Liver (tissue), 3 donors: Measurements from ENCODE around the gene KIT.

Experiments
- RAD21 ChIP-seq, 2 donors: IDR thresholded peaks; 2 replicates each; pipeline ENCODE4 v1.6.1; 2016; ENCODE audit warnings: antibody characterized with exemption in 2 of 2, mild to moderate bottlenecking in 2 of 2
- TAF1 ChIP-seq: conservative IDR thresholded peaks from 2 replicates; pipeline ENCODE4 v1.6.1; 2016; ENCODE audit warnings: antibody characterized with exemption, mild to moderate bottlenecking
- YY1 ChIP-seq: IDR thresholded peaks from 2 replicates; pipeline ENCODE4 v1.6.1; 2016; ENCODE audit warnings: antibody characterized with exemption, mild to moderate bottlenecking
- TF ChIP-seq, protein P1 (sequence below): fragments of 150-350 bp; IDR thresholded peaks from 2 replicates; pipeline ENCODE4 v1.5.1; 2017; ENCODE audit warnings: improper control_type of control experiment, low read depth, low read length; ENCODE audit not compliant: missing input control
- TF ChIP-seq, protein P2 (sequence below): IDR thresholded peaks from 2 replicates; pipeline ENCODE4 v1.6.1; 2016; ENCODE audit warnings: antibody characterized with exemption
- TF ChIP-seq, protein P3 (sequence below): IDR thresholded peaks from 2 replicates; pipeline ENCODE4 v1.6.1; 2016; ENCODE audit warnings: antibody characterized with exemption
- TF ChIP-seq, protein P4 (sequence below): IDR thresholded peaks from 2 replicates; pipeline ENCODE4 v1.6.1; 2016; ENCODE audit warnings: antibody characterized with exemption
- donor health status: healthy.
- donor health status: healthy.

DNA sequence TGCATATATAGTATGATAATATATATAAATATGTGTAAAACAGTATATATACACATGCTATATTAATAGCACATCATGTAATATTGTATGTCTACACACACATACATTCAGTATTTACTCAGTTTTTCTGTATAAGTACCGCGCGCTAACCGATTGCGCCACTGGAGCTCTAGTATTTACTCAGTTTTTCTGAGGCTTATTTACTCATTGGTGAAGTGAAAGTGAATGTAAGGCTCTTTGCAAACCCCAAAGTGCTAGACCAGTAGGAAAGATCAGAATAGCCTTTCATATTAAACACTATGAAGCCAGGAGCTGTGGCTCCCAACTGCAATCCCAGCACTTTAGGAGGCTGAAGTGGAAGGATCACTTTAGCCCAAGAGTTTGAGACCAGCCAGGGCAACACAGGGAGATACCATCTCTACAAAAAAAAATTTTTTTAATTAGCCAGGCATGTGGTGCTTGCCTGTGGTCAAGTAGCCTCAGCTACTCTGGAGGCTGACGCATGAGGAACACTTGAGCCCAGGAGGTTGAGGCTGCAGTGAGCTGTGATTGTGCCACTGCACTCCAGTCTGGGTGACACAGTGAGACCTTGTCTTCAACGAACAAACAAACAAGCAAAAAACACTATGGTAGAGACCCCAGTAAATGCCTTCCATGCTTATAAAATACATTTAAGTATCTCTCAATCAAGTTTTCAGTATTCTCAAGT lies 125.8 kb downstream of the KIT start:
- TF ChIP-seq, protein P1, sequence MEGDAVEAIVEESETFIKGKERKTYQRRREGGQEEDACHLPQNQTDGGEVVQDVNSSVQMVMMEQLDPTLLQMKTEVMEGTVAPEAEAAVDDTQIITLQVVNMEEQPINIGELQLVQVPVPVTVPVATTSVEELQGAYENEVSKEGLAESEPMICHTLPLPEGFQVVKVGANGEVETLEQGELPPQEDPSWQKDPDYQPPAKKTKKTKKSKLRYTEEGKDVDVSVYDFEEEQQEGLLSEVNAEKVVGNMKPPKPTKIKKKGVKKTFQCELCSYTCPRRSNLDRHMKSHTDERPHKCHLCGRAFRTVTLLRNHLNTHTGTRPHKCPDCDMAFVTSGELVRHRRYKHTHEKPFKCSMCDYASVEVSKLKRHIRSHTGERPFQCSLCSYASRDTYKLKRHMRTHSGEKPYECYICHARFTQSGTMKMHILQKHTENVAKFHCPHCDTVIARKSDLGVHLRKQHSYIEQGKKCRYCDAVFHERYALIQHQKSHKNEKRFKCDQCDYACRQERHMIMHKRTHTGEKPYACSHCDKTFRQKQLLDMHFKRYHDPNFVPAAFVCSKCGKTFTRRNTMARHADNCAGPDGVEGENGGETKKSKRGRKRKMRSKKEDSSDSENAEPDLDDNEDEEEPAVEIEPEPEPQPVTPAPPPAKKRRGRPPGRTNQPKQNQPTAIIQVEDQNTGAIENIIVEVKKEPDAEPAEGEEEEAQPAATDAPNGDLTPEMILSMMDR, result no peak
- TF ChIP-seq, protein P2, sequence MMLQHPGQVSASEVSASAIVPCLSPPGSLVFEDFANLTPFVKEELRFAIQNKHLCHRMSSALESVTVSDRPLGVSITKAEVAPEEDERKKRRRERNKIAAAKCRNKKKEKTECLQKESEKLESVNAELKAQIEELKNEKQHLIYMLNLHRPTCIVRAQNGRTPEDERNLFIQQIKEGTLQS, result no peak
- no peak for TF ChIP-seq TAF1
- no peak for TF ChIP-seq RAD21 (IDR thresholded peaks at IDR 0.05)
- TF ChIP-seq, protein P3, sequence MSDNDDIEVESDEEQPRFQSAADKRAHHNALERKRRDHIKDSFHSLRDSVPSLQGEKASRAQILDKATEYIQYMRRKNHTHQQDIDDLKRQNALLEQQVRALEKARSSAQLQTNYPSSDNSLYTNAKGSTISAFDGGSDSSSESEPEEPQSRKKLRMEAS, result no peak
- TF ChIP-seq YY1, result no peak
- TF ChIP-seq, protein P4, sequence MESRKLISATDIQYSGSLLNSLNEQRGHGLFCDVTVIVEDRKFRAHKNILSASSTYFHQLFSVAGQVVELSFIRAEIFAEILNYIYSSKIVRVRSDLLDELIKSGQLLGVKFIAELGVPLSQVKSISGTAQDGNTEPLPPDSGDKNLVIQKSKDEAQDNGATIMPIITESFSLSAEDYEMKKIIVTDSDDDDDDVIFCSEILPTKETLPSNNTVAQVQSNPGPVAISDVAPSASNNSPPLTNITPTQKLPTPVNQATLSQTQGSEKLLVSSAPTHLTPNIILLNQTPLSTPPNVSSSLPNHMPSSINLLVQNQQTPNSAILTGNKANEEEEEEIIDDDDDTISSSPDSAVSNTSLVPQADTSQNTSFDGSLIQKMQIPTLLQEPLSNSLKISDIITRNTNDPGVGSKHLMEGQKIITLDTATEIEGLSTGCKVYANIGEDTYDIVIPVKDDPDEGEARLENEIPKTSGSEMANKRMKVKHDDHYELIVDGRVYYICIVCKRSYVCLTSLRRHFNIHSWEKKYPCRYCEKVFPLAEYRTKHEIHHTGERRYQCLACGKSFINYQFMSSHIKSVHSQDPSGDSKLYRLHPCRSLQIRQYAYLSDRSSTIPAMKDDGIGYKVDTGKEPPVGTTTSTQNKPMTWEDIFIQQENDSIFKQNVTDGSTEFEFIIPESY, result no peak
